ENCODE results near the gene RAN. TPM values are rescaled to one million over a fixed set of nuclear protein-coding genes. Genes with fewer than 3 reads are reported as not detected.
"Not testable (repeated sequence)": the region's sequence is repeated elsewhere in the genome, so short reads cannot be mapped to it uniquely, and the experiment has no call there.

RAN gene
- total RNA-seq, 1 donor from 2014 or later: 323 TPM

GRCh38 chr12:130849561-130850417 is 22.1 kb upstream of the RAN start:
- DNase-seq: no peak

- DNase-seq: no peak
These were observed 21.3 kb upstream of the RAN start for GRCh38 chr12:130850418-130851021.

GRCh38 chr12:130856088-130856487 is 15.8 kb upstream of the RAN start:
- no peak for DNase-seq

- no peak for DNase-seq
These were observed 13.8 kb upstream of the RAN start for GRCh38 chr12:130858084-130858483.

- no peak for DNase-seq
These were observed 12.7 kb upstream of the RAN start for GRCh38 chr12:130859161-130859560.

GRCh38 chr12:130860311-130860710 is 11.6 kb upstream of the RAN start:
- DNase-seq: no peak

GRCh38 chr12:130862161-130862560 is 9.7 kb upstream of the RAN start:
- no peak for DNase-seq

- not testable (repeated sequence) for DNase-seq
These were observed 9.1 kb upstream of the RAN start for GRCh38 chr12:130862771-130863170.

GRCh38 chr12:130863298-130863697 is 8.6 kb upstream of the RAN start:
- no peak for DNase-seq

GRCh38 chr12:130868412-130868811 is 3.5 kb upstream of the RAN start:
- no peak for DNase-seq

- peak; percentile 29 for DNase-seq
These were observed 1.2 kb upstream of the RAN start for GRCh38 chr12:130870442-130871285.

GRCh38 chr12:130872179-130873096 is 572 bp downstream of the RAN start:
- DNase-seq: peak; percentile 34

- no peak for DNase-seq
These were observed 1.4 kb downstream of the RAN start for GRCh38 chr12:130873106-130873795.

- no peak for DNase-seq
These were observed 2.0 kb downstream of the RAN start for GRCh38 chr12:130873825-130874224.

GRCh38 chr12:130874696-130875095 is 2.8 kb downstream of the RAN start:
- no peak for DNase-seq

GRCh38 chr12:130875193-130875592 is 3.3 kb downstream of the RAN start:
- no peak for DNase-seq

GRCh38 chr12:130875708-130876107 is 3.8 kb downstream of the RAN start:
- not testable (repeated sequence) for DNase-seq

- DNase-seq: no peak
These were observed 4.4 kb downstream of the RAN start for GRCh38 chr12:130876297-130876696.

- no peak for DNase-seq
These were observed 4.9 kb downstream of the RAN start for GRCh38 chr12:130876758-130877157.

GRCh38 chr12:130877333-130877732 is 5.5 kb downstream of the RAN start:
- DNase-seq: no peak
